NCI-H526 treated with DMSO at 0.1 percent for 48 hours (cell line): ENCODE measurements around the gene NKX1-1.
"Not testable (repeated sequence)": the region's sequence is repeated elsewhere in the genome, so short reads cannot be mapped to it uniquely, and the experiment has no call there.

ENCODE experiments used
- DNase-seq: peaks from one replicate; lab custom pipeline; 2025; lab: John Stamatoyannopoulos, UW

NKX1-1 gene

GRCh38 chr4:1373892-1374705 lies 32.1 kb downstream of the NKX1-1 start:
- DNase-seq, result no peak

GRCh38 chr4:1372576-1372975 lies 33.7 kb downstream of the NKX1-1 start:
- DNase-seq, result not testable (repeated sequence)

- no peak for DNase-seq
These were observed 34.8 kb downstream of the NKX1-1 start for GRCh38 chr4:1371176-1372165.

- no peak for DNase-seq
These were observed 35.7 kb downstream of the NKX1-1 start for GRCh38 chr4:1370321-1371124.

- no peak for DNase-seq
These were observed 36.7 kb downstream of the NKX1-1 start for GRCh38 chr4:1369479-1370079.

- DNase-seq, result no peak
These were observed 37.2 kb downstream of the NKX1-1 start for GRCh38 chr4:1369091-1369450.

- DNase-seq, result no peak
These were observed 37.7 kb downstream of the NKX1-1 start for GRCh38 chr4:1368421-1369090.

- no peak for DNase-seq
These were observed 38.3 kb downstream of the NKX1-1 start for GRCh38 chr4:1367936-1368289.

GRCh38 chr4:1367230-1367935 lies 38.9 kb downstream of the NKX1-1 start:
- no peak for DNase-seq

- DNase-seq, result no peak
These were observed 39.6 kb downstream of the NKX1-1 start for GRCh38 chr4:1366371-1367229.

GRCh38 chr4:1365271-1366178 lies 40.7 kb downstream of the NKX1-1 start:
- DNase-seq, result peak; percentile 27

- no peak for DNase-seq
These were observed 41.5 kb downstream of the NKX1-1 start for GRCh38 chr4:1364748-1365147.

GRCh38 chr4:1364217-1364616 lies 42.0 kb downstream of the NKX1-1 start:
- DNase-seq, result no peak

GRCh38 chr4:1363513-1363912 lies 42.7 kb downstream of the NKX1-1 start:
- no peak for DNase-seq

- DNase-seq, result no peak
These were observed 43.7 kb downstream of the NKX1-1 start for GRCh38 chr4:1362521-1362920.

- DNase-seq, result no peak
These were observed 44.2 kb downstream of the NKX1-1 start for GRCh38 chr4:1362046-1362445.

- no peak for DNase-seq
These were observed 44.8 kb downstream of the NKX1-1 start for GRCh38 chr4:1361431-1361830.
